ENCODE data around the gene IL6. TPM values are rescaled to one million over a fixed set of nuclear protein-coding genes. Genes with fewer than 3 reads are reported as not detected.
"Not testable (repeated sequence)": the region's sequence is repeated elsewhere in the genome, so short reads cannot be mapped to it uniquely, and the experiment has no call there.

The IL6 gene
- total RNA-seq, 1 experiment from 2014 or later: not detected

GRCh38 chr7:22771194-22771871, 44.3 kb downstream of the IL6 start:
- in situ Hi-C loops (cut with HindIII; ENCODE audit: low sequenced_read_pairs): no loop called here
- DNase-seq (ENCODE audit: low spot score): no peak

- in situ Hi-C loops (cut with HindIII; ENCODE audit: low sequenced_read_pairs): no loop called here
Observed at GRCh38 chr7:22771872-22772228, 44.9 kb downstream of the IL6 start.

GRCh38 chr7:22772885-22773284, 45.9 kb downstream of the IL6 start:
- DNase-seq (ENCODE audit: low spot score): no peak
- in situ Hi-C loops (cut with HindIII; ENCODE audit: low sequenced_read_pairs): no loop called here

More at GRCh38 chr7:22771872-22772228, 44.9 kb downstream of the IL6 start:
- no peak for DNase-seq (ENCODE audit: low spot score)

GRCh38 chr7:22776964-22777363, 50.0 kb downstream of the IL6 start:
- in situ Hi-C loops (cut with HindIII; ENCODE audit: low sequenced_read_pairs): no loop called here
- no peak for DNase-seq (ENCODE audit: low spot score)

- in situ Hi-C loops (cut with HindIII; ENCODE audit: low sequenced_read_pairs); DNase-seq (ENCODE audit: low spot score): not testable (repeated sequence)
Observed at GRCh38 chr7:22779730-22780323, 52.8 kb downstream of the IL6 start.

GRCh38 chr7:22781230-22781711, 54.3 kb downstream of the IL6 start:
- in situ Hi-C loops (cut with HindIII; ENCODE audit: low sequenced_read_pairs): no loop called here
- no peak for DNase-seq (ENCODE audit: low spot score)

Other genes with a start within 250 kb of the IL6 start
- 40.7 and 41.8 TPM in 2 replicates for gene STEAP1B, start 227.0 kb upstream of the IL6 start, total RNA-seq (2014; rRNA removed; shearing (Covaris generic))
- gene TOMM7, start 95.6 kb downstream of the IL6 start, total RNA-seq (2014; rRNA removed; shearing (Covaris generic)): 80.0 and 124 TPM in 2 replicates